Stimulated activated CD8-positive, alpha-beta memory T cell treated with anti-CD3 and anti-CD28 coated beads, Interleukin-2, amount 100 ng/mL, for 48 hours (primary cell): ENCODE results near the gene IL36B.

Experiments
- DNase-seq, 2 donors: peaks; one replicate each; pipeline ENCODE4 v3.0.0-alpha.2; 2020; ENCODE audit warnings: low read depth in 2 of 2

The IL36B gene

DNA sequence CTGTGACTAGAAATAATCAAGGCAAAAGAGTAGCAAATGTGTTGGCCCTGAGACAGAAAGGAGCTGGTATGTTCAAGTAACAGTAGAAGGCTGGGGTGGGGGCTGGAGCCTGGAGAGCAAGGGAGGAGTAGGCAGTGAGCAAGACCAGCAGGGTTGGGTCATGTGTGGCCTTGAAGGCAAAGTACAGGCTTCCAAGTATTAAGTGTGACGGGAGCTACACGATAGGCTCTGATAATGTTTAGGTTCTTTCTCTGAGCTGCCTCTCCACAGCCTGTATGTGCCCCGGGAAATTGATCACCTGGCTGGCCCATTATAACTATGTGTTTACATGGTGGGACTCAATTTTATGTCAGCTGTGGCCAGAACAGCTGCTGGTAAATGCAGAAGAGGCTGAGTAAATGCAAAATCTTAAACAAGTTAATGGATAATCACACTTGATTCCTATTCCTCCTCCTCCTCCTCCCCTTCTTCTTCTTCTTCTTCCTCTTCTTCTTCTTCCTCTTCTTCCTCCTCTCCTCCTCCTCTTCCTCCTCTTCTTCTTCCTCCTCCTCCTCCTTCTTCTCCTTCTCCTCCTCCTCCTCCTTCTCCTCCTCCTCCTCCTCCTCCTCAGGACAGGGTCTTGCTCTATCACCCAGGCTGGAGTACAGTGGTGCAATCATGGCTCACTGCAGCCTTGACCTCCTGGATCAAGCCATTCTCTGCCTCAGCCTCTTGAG is 24.4 kb upstream of the IL36B start:
- DNase-seq: no peak

DNA sequence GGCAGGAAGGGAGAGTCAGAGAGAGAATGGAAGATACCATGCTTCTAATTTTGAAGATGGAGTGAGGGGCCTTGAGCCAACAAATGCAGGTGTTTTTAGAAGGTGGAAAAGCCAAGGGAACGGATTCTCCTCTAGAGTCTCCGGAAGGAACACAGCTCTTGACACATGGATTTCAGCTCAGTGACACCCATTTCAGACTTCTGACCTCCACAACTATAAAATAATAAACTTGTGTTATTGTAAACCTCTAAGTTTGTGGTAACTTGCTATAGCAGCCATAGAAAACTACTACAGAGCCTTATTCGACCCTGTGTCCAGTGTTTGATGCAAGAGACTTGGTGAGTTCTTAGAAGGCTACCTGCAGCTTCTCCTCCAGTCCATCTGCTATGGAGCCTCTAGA is 22.9 kb upstream of the IL36B start:
- no peak for DNase-seq

DNA sequence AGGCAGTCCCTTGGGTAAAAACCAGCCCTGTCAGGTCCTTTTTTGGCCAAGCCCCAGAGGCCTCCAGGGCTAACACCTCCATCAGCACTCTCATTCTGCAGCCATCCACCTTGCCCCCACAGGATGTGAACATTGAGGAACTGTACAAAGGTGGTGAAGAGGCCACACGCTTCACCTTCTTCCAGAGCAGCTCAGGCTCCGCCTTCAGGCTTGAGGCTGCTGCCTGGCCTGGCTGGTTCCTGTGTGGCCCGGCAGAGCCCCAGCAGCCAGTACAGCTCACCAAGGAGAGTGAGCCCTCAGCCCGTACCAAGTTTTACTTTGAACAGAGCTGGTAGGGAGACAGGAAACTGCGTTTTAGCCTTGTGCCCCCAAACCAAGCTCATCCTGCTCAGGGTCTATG is 22.4 kb upstream of the IL36B start:
- DNase-seq: no peak

DNA sequence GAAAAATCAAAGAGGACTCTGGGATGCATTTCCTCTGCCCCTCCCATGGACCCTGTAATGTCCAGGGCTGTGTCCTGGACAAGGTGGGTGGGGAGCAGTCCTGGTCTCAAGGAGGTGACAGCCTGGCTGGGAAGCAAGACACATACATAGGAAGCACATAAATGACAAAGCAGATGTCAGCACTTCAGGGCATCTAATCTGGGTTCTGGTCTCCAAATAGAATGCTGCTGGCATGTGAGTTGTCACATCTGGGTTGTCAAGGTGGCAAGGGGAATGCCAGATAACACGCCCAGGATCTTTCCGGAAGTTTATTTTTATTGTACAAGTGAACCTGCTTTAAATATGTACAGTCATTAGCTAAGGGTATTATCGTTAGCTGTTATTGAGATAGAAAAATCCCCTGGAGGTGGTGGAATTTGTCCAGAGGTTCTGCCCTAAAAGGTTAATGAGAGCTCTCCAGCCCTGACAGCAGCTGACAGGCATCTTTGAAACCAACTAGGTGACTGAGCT is 20.7 kb upstream of the IL36B start:
- no peak for DNase-seq

DNA sequence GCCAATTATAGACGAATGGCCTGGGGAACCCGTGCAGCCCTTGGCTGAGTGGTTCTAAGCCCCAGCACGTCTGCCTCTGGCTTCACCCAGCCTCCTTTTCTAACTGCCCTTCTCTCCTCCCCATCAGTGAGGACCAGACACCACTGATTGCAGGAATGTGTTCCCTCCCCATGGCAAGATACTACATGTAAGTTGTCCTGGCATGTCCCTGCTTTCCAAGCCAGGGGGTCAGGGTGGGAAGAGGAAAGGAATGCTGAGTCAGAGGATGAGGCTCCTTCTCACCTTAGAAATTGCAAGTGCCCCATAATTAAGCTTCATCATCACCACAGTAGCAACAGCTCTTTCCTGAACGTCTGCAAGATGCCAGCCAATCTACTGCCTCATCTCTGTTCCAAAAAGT is 19.9 kb upstream of the IL36B start:
- DNase-seq: no peak

DNA sequence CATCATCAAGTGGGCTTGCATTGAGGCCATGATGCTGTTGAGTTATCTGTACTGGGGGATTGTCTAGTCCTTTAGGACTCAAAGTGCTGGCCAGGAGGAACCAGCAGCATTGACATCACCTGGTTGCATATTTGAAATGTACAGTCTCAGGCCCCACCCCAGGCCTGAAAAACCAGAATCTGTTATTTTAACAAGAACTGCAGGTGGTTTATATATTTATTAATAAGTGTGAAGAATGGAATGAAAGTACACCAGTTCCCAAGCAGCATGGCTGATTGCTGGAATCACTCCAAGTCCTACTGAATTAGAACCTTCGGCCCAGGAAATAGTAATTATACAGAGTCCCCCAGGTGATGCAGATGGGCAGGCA is 17.9 kb upstream of the IL36B start:
- DNase-seq: no peak

DNA sequence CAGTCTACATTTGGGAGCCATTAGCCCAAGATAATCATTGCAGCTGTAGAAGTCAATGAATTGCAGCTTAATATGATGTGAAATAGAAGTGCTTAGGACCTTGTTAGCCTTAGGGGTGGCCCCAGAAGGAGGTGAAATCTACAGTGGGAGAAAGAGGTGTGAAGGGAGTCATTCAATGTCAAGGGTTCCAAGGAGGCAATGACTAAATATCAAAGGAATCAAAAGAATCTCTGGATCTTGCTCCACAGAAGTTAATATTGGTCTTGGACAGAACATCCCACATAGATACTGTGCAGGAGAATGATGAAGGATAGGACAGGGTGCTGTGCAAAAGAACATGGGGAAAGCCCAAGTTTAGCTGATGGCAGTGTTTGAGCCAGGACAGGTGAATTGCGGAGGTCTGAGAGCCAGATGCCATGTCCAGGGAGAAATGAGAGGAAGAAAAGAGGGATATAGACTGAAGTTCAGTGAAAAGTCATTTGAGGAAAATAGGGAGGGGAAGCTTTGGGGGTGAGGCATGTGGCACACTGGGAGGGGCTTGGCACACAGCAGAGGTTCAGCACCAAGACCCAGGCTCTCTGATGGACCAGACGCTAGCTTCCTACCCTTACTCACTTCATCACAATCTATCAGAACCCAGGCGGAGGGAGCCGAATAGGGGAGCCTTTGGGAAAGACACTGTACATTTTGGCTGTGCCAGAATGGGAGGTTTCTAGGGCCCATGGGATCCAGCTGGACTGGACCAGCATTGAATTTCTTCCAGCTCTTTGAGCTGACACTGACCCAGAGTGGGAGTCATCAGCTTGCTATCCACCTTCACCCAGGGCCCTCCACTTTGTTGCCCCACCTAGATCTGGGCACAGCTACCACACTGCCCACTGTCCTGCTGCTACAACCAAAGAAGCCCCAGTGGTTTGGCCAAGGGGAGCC is 17.3 kb upstream of the IL36B start:
- DNase-seq: no peak

DNA sequence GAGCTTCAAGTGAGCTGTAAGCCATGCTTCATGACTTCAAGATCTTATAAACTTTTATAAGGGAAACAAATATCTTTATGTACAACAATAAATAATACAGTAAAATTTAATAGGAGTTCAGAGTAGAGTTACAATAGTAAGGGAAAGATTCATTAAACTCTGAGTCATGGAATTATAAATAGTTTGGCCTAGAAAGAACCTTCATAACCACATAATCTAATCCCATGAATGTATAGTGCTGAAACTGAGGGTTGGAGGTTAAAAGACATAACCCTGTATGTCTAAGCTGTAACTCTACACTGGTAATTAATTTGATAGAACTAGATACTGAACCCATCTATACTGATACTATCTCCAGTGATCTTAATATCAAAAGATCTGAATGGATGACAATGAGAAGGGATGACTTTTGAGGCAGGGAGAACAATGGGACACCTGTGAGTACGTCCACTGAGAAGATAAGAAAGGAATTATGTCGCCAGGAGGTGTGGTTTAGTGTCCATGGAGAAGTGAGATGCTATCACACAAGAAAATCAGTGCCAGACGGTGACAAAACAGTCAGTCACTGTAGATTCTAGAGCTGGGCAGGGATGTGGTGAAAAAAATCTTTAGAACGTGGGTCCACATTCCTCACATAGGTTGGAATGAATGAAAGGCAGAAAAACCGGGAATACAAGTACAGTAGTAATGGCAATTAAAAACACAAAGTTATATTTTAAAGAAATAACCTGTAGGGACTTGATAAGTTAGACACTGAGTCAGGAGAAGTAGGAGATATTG is 16.2 kb upstream of the IL36B start:
- DNase-seq: no peak

DNA sequence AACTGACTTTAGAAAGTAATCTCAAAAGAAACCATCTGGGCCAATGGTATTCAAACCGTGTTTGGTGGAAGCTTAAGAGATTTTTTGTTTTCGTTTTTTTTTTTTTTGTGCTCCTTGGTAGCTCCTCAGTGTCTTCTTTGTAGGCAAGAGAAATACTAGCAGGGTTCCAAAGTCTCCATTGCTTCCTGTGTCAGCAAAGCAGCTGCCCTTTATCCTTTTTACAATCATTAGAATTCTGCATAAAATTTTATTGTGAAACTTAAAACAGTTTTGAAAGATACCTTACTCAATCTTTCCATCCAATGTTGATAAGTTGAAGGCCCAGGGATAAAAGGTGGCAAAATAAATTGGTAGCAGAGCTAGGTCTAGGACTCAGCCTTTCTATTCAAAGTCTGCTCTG is 15.6 kb upstream of the IL36B start:
- no peak for DNase-seq

DNA sequence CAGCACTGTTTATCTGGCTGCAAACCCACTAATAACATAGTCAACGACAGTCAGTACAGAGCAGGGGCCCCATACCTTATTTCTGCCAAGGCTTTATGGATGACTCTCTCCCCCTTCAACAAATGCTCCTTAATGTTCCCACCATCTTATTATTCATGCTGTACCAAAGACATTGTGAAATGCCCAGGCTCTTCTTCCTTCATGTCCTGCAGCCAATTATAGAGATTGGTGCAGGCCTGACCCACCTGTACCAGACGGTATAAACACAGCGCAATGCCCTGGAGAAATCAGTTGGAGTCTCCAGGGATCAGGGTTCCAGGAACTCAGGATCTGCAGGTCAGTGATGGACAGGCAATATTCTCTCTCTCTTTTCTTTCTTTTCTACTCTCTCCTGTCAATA is 15.0 kb upstream of the IL36B start, which contains the start of gene IL1F10:
IL1F10 (plus strand) TSS at position 290 of the 400 bp plus-strand sequence. CDS start 4,769 bp downstream, outside the sequence.
- no peak for DNase-seq

DNA sequence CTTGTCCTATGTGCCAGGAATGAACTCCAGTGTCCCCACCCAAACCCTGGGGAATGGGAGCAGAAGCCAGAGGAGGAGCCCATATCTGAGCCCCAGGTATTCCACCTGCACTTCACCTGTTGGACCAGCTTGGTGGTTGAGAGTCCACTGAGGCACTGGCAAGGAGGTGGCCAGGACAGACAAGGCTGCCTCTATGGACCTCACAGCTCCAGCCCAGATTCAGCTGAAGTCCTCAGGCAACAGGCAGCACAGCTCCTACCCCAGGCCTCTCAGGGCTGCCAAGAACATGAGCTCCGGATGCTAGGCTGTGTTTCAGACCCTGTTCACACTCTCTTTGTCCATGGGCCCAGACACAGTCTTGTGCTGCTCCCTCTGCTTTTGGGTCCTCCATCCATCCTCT is 12.2 kb upstream of the IL36B start:
- DNase-seq: no peak

DNA sequence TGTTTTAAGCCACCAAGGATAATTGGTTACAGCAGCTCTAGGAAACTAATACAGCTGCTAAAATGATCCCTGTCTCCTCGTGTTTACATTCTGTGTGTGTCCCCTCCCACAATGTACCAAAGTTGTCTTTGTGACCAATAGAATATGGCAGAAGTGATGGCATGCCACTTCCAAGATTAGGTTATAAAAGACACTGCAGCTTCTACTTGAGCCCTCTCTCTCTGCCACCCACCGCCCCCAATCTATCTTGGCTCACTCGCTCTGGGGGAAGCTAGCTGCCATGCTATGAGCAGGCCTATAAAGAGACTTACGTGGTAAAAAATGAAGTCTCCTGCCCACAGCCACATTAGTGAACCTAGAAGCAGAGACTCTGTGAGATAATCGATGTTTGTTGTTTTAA is 11.6 kb upstream of the IL36B start:
- no peak for DNase-seq

DNA sequence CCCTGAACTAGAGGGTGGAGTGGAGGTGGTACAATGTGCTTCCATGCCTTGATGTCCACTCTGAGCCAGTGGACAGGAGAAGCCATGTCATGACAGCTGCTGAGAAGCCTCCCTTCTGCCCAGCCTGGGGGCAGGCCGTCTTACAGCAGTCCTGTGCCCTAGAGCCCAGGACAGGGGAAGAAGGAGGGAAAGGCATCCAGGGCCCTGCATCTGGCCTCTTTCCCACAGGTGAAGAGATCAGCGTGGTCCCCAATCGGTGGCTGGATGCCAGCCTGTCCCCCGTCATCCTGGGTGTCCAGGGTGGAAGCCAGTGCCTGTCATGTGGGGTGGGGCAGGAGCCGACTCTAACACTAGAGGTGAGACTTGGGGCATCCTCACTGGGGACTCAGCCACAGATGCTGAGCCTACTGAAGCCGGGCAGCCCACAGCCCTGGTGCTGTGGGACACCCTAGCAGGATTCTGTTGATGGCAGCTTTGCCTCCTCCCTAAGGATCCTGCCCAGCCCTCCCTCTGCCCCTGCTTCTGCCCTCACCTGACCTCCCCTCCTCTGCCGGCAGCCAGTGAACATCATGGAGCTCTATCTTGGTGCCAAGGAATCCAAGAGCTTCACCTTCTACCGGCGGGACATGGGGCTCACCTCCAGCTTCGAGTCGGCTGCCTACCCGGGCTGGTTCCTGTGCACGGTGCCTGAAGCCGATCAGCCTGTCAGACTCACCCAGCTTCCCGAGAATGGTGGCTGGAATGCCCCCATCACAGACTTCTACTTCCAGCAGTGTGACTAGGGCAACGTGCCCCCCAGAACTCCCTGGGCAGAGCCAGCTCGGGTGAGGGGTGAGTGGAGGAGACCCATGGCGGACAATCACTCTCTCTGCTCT is 9.5 kb upstream of the IL36B start:
- no peak for DNase-seq

DNA sequence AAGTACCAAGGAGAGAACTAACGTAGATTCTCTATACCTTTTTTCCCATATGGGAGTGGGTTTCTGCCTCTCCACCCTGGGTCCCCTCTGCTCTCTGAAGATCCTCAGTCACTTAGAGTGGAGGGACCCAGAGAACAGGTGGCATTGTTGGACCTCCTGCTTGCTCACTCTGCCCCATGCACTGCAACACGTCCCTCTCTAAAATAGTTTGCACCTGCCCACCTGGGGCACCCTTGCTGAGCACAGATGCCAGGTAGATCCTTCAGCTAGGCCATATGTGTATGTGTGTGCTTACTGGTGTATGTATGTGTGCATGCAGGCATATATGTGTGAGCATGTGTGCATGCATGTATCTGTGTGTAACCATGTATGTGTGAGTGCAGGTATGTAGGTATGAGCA is 8.6 kb upstream of the IL36B start:
- DNase-seq: no peak

DNA sequence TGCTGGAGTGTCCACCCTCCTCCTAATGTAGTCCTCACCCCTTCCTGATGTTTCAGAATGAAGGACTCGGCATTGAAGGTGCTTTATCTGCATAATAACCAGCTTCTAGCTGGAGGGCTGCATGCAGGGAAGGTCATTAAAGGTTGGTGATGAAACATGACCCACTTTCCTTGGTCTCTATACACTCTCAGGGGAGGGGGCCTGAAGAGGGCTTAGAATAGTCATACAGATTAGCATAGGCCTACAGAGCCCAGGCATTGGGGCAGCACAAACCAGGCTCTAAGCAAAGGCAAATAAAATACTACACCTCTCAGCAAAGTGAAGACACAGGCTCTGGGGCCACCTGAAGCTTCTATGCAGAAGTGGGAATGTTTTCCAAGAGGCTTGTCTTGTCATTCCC is 8.1 kb upstream of the IL36B start:
- DNase-seq: no peak

DNA sequence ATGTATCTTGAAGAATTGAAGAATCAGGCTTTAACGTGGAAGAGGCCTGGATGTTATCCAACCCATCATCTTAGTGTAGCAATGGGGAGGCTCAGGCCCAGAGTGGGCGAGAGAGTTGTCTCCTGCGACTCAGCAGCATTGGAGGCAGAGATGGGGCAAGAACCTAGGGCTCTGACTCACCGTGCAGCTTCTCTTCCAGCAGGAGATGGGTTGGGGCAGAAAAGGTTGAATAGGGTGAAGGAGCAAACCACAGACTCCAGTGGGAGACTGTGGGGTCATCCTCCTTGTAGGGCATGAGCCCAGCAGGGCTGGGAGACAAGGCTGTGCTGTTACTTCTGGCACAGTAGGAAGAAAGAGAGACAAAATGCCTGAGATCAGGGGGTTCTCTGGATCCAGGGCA is 7.7 kb upstream of the IL36B start:
- DNase-seq: no peak

DNA sequence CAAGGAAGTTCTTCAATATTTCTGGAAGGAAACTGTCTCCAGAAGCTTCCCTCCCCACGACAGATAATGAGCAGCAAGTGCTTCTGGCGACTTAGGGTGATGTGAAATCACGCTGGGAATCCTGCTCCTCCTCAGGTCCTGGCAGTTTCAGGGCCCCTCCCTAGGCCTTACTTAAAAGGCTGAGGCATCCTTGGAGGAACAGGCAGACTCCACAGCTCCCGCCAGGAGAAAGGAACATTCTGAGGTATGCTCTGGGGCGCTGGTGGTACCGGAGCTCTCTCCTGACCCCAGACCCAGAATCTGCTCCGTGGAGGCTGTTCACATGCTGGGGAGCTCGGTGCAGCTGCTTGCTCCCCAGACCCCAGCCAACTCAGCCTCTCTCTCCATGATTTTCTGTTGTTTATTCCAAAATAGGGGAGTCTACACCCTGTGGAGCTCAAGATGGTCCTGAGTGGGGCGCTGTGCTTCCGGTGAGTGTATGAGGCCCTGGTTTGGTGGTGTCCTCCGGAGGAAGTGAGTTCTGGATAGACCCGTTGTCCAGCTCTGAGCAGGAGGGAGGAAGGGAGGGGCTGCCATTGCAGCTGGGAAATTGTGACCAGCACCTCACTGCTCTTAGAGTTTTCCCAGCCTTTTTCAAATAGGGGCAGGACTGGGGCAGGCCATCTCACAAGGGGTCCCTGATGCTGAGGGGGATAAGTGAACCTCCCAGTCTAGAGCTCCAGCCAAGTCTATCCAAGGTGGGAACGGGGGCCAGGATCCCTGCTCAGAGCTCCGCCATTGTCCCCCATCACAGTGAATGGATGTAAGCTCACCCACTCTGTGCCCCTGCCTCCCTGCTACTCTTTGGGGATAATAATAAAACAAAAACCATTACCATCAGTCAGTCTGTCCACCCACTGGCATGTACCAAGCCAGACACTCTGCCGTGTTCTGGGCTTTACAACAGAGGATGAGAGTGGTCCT is 6.6 kb upstream of the IL36B start, which contains the start of gene IL36RN:
IL36RN (plus strand) TSS at position 201 of the 963 bp plus-strand sequence; CDS start at position 442, 241 bp downstream.
- DNase-seq: no peak

DNA sequence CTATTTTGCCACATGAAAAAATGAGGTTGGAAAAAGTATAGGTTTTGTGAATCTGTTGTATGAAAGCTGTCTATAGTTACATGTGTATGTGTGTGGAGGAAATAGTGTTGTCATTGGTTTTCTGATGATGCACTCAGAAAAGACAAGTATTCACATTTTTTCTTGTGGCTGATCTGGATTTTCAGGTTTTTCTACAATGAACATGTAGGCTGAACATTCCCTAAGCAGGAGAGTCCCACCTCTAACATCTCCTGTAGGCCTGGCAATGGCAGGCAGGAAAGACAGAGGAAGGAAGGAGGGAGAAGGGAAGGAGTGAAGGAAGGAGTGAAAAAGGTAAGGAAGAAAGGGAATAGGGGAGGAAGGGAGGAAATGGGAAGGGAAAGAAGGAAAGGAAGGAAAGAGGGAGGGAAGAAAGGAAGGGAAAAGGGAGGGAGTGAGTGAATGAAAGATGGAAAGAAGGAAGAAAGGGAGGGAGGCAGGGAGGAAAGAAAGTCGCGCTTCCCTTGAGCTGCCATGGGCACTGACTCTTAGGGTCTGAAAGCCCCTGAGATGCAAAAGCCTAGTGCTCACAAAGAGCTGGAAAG is 5.8 kb upstream of the IL36B start:
- no peak for DNase-seq

DNA sequence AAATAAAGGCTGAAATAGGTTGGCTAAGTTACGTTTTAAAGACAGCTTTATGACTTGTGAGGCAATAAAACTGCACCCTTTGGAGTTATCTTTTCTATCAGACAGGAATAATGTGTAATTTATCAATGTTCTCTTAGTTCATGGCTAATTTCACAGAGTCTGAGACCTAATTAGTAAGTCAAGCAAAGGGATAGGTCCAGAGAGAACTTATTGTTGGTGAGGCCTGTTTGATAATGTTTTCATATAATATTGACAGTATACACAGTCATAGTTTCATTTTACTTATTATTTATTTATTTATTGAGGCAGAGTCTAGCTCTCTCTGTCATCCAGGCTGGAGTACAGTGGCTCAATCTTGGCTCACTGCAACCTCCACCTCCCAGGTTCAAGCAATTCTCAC is 4.5 kb upstream of the IL36B start:
- no peak for DNase-seq
